Upper lobe of right lung (tissue), 1 donor: ENCODE data around the gene ST3GAL2. TPM values are rescaled to one million over a fixed set of nuclear protein-coding genes. Genes with fewer than 3 reads are reported as not detected.

Experiments used
- ATAC-seq: fragments of 200-7000 bp; cut with Tn5 transposase; one replicate; pipeline ENCODE4 v1.9.1; 2020; ENCODE audit warnings: mild to moderate bottlenecking, moderate library complexity
- DNase-seq: peaks from one replicate; pipeline ENCODE4 v3.0.0-alpha.2; 2020
- H3K27ac ChIP-seq: fragments of 200-600 bp; one replicate; pipeline ENCODE4 v1.8.0; 2022
- H3K27me3 ChIP-seq: fragments of 200-600 bp; one replicate; pipeline ENCODE4 v1.8.0; 2022; ENCODE audit warnings: mild to moderate bottlenecking
- H3K36me3 ChIP-seq: fragments of 200-600 bp; one replicate; pipeline ENCODE4 v1.8.0; 2022
- H3K4me1 ChIP-seq: fragments of 200-600 bp; one replicate; pipeline ENCODE4 v1.8.0; 2022
- H3K4me3 ChIP-seq: fragments of 200-600 bp; one replicate; pipeline ENCODE4 v1.8.0; 2022; ENCODE audit warnings: mild to moderate bottlenecking
- H3K9me3 ChIP-seq: fragments of 200-600 bp; one replicate; pipeline ENCODE4 v1.8.0; 2022
- intact Hi-C: fragments of 100-400 bp; cut with DNase I; formaldehyde crosslinking; loops from one replicate; pipeline ENCODE4 v1.11.0; 2022
- total RNA-seq: library from RNA; stranded (reverse); fragmentation: NEBNext Ultra II Directional; extraction: Animal tissue kit (Norgen Biotek cat#: 25700); gene quantifications from one replicate; pipeline ENCODE4 v1.2.1, GENCODE V29; 2021
- TF ChIP-seq, protein P1 (sequence below): fragments of 200-600 bp; IDR thresholded peaks from one replicate; pipeline ENCODE4 v1.8.0; 2022; ENCODE audit warnings: antibody characterized with exemption
- donor health status: DM: no; HTN: yes; CAD: no; lungs with severe emphysema.

Gene ST3GAL2
- total RNA-seq, 1 donor from 2014 or later, result 30.9 TPM

DNA sequence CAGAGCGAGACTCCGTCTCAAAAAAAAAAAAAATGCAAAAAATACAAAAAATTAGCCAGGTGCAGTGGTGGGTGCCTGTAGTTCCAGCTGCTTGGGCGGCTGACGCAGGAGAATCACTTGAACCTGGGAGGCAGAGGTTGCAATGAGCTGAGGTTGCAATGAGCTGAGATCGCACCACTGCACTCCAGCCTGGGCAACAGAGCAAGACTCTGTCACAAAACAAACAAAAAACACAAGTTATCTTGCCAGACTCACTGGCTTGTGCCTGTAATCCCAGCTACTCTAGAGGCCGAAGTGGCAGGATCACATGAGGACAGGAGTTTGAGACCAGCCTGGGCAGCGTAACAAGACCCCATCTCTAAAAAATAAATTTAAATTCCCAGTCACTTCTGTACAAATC, 3.4 kb upstream of the ST3GAL2 start:
- no peak for ATAC-seq
- H3K4me3 ChIP-seq, result no peak overlapping the region

DNA sequence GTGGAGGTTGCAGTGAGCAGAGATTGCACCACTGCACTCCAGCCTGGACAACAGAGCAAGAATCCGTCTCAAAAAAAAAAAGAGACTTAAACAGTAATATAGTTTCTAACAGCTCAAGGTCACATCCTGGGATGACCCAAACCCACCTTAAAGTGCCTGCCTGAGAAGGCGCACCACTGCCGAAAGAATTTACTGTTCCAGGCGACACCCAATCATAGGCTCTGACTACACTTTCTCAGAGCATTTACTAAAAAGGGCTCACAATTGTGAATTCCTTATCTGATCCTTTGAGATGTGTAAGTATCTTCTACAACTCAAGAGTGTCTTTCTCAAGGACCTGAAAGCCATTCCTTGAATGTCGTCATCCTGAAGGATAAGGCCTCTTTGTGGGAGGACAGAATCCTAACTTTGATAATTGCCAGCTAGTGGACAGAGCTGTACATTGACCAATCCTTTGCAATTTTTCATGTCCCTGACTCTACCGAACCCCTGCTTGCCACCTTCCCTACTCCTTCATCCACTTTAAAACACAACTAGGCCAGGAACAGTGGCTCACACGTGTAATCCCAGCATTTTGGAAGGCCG, 2.6 kb upstream of the ST3GAL2 start:
- no peak for DNase-seq
- Histone ChIP-seq H3K27me3 (no peaks in the 10 kb centered on the region), H3K36me3 (no peaks in the 10 kb centered on the region), H3K4me3 (no peak overlapping the region), H3K4me1 (peaks cover 26% of the 10 kb centered on the region), H3K9me3 (no peaks in the 10 kb centered on the region), H3K27ac (no peak overlapping the region)
- no peak for ATAC-seq
- intact Hi-C loops, result no loop called here
- TF ChIP-seq, protein P1, sequence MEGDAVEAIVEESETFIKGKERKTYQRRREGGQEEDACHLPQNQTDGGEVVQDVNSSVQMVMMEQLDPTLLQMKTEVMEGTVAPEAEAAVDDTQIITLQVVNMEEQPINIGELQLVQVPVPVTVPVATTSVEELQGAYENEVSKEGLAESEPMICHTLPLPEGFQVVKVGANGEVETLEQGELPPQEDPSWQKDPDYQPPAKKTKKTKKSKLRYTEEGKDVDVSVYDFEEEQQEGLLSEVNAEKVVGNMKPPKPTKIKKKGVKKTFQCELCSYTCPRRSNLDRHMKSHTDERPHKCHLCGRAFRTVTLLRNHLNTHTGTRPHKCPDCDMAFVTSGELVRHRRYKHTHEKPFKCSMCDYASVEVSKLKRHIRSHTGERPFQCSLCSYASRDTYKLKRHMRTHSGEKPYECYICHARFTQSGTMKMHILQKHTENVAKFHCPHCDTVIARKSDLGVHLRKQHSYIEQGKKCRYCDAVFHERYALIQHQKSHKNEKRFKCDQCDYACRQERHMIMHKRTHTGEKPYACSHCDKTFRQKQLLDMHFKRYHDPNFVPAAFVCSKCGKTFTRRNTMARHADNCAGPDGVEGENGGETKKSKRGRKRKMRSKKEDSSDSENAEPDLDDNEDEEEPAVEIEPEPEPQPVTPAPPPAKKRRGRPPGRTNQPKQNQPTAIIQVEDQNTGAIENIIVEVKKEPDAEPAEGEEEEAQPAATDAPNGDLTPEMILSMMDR, result no peak

More for the DNA sequence above, 3.4 kb upstream of the ST3GAL2 start:
- DNase-seq, result no peak
- peaks cover 17% of the 10 kb centered on the region for H3K4me1 ChIP-seq
- H3K36me3 ChIP-seq, result no peaks in the 10 kb centered on the region
- intact Hi-C loops, result no loop called here
- no peaks in the 10 kb centered on the region for H3K9me3 ChIP-seq
- H3K27me3 ChIP-seq, result no peaks in the 10 kb centered on the region
- no peak overlapping the region for H3K27ac ChIP-seq
- TF ChIP-seq, protein P1, result no peak

DNA sequence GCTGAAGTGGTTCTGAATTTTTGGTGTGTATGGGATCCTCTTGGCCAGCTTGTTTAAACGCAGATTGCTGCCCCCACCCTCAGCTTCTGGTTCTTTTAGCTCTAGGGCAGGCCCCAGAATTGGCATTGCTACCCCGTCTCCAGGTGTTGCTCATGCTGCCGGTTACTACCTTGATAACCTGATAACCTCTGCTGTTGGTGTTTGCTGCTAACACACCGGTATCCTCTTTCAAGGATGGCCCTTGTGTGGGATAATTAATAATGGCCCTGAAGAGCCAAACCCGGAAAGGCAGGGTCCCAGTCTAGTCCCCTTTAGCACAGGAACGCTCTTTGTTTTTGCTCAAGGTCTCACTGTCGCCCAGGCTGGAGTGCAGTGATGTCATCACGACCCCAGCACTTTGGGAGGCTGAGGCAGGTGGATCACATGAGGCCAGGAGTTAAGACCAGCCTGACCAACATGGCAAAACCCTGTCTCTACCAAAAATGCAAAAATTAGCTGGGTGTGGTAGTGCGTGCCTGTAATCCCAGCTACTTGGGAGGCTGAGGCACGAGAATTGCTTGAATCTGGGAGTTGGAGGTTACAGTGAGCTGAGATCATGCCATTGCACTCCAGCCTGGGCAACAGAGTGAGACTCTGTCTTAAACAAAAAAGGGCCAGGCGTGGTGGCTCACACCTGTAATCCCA, 1.3 kb upstream of the ST3GAL2 start:
- no peaks in the 10 kb centered on the region for H3K27me3 ChIP-seq
- DNase-seq (no peak), ATAC-seq (no peak)
- peaks cover 34% of the 10 kb centered on the region for H3K4me1 ChIP-seq
- TF ChIP-seq, protein P1, result no peak
- H3K27ac ChIP-seq, result peak overlapping the region; percentile 80
- intact Hi-C loops, result no loop called here
- H3K4me3 ChIP-seq, result peak overlapping the region; percentile 78
- no peaks in the 10 kb centered on the region for H3K9me3 ChIP-seq
- no peaks in the 10 kb centered on the region for H3K36me3 ChIP-seq

DNA sequence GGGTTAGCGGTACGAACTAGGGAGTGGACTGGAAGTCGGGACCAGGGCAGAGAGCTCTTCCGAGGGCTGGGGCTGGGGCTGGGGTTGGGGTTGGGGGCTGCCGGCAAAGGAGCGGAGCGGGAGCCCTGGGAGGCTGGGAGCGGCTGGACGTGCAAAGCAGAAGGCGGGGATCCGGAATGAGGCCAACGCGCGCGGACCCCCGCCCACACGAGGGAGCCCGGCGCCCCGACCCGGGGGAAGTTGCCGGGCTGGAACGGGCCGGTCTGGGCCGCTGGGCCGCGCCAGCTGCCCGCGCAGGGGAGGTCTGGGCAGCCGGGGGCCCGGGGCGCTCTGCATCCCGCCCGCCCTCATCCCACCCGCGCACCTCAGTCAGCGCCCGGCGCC, 323 bp downstream of the ST3GAL2 start:
- Histone ChIP-seq H3K9me3 (no peaks in the 10 kb centered on the region), H3K27me3 (no peaks in the 10 kb centered on the region), H3K4me1 (peaks cover 40% of the 10 kb centered on the region), H3K4me3 (peak overlapping the region; percentile 78), H3K36me3 (no peaks in the 10 kb centered on the region), H3K27ac (peak overlapping the region; percentile 77)
- TF ChIP-seq, protein P1, result no peak
- ATAC-seq, result no peak
- DNase-seq, result no peak
- intact Hi-C loops, result loop anchor here (10.0 kb wide), 1 partner anchor 54 kb away; no protein-coding TSS in a partner anchor

DNA sequence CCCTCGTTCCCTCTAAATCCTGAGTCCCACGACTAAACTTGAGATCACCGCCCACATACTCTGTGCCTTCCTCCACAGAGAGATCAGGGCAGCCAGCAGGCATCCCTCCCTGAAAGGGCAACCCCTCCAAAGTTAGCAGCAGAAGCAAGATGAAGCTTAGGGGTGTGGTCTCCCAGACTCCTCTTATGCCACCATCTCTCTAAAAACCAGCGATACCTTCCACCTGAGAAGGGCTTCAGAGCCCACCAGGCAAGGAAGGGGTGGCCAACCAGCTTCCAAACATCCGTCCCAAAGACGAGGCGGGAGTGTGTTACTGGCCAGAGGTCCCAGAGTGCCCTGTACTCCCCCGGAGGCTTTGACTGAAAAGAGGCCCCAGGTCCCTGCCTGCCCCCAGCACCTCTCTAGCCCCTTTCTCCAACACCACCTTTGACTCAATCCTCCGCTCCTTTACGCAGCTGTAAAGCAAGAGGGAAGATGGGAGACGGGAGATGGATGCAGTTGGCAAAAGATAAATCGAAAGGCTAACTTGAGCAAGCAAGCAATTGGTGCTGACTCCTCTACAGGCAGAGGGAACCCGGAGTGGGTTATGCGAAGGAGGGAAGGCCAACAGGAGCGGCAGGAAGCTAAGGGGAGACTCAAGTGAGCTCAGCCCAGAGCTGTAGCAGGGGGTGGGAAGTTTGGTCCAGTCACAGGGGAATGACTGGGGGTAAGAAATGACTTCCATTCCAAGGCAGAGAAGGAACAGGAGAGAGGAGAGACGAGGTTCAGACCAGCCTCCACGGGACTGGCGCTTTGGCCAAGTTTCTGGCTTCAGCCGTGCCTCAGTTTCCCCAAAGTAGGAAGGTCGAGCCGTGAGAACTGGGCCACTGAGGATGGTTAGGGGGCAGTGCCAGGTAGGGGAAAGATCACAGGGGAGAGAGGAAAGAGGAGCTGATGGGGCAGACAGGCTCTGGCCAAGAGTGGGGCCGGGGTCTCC, 1.0 kb downstream of the ST3GAL2 start:
- Histone ChIP-seq H3K36me3 (no peaks in the 10 kb centered on the region), H3K27ac (peak overlapping the region; percentile 77), H3K4me3 (peak overlapping the region; percentile 78), H3K4me1 (peaks cover 47% of the 10 kb centered on the region), H3K9me3 (no peaks in the 10 kb centered on the region), H3K27me3 (no peaks in the 10 kb centered on the region)
- intact Hi-C loops, result loop anchor here (10.0 kb wide), 1 partner anchor 53 kb away; no protein-coding TSS in a partner anchor
- TF ChIP-seq, protein P1, result no peak
- no peak for ATAC-seq
- DNase-seq, result no peak
